Keratinocyte (primary cell): ENCODE data around the gene SLFN14.

Experiments used
- CTCF ChIP-seq, 3 experiments: IDR thresholded peaks in 1 of 3; conservative IDR thresholded peaks in 1 of 3; optimal IDR thresholded peaks in 1 of 3; 2 replicates in 2 of 3; 3 replicates in 1 of 3; pipeline versions ENCODE3 to v1.5.1; 2011; ENCODE audit warnings: low read length in 3 of 3, mild to moderate bottlenecking in 3 of 3, moderate library complexity in 2 of 3, control low read depth in 1 of 3, inconsistent platforms in 1 of 3; ENCODE audit not compliant: insufficient read depth in 2 of 3; ENCODE audit errors: extremely low read depth in 1 of 3
- EZH2 ChIP-seq: IDR thresholded peaks from one replicate; pipeline ENCODE4 v1.6.1; 2012; ENCODE audit warnings: inconsistent platforms, mild to moderate bottlenecking, low read length, moderate library complexity

GRCh38 chr17:35541434-35541833, 19.2 kb downstream of the SLFN14 start:
- TF ChIP-seq CTCF (optimal IDR thresholded peaks at IDR 0.05 in 1 of 3, IDR thresholded peaks at IDR 0.05 in 1 of 3, conservative IDR thresholded peaks at IDR 0.05 in 1 of 3; ENCODE audit: extremely low read depth in 1 of 3, insufficient read depth in 2 of 3, low read length in 3 of 3): no peak
- TF ChIP-seq EZH2: no peak
